ENCODE measurements around the gene ZNF516.

DNA sequence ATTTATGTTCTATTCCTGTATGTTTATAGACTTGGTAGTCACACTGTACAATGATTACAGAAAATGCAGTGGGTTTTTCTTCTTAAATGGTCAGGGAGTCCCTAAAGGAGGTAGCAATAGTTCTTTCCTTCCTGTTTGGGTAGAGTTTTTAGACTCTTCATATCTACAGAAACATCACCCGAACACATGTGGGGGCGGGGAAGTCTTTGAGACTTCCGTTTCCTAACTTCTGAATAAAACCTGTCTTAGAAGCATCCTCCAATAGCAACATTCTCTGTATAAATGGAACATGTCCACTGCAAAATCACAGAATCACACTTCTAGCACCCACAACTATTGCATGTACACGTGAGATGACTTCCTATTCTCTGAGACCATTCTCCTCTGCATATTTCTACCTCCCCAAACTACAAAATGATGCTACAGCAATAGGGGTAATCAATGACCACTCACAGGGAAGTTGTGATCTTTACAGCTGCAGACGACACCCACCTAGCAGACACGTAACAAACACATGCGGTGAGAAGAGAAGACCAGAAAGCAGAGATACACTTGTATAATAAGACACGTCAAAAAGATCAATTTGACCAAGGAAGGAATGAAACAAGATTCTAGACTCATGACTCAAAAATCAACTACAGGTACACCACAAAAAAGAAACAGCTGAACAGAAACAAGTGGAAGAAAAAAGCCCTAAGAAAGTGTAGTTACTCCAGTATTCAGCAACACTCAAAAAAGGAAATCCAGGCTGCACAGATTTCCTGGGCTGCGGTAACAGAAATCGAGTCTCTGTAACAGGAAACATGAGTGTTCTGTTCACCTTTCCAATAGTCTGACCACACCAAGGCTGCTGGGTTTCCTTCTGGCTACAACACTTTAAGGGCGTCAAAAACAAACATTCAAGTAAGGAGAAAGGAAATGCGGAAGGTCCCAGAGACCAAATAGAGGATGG lies 120.4 kb downstream of the ZNF516 start:
- no peak for TF ChIP-seq EZH2 (IDR thresholded peaks at IDR 0.05; ENCODE audit: insufficient read depth, poor library complexity, severe bottlenecking)
- TF ChIP-seq EZH2phosphoT487 (IDR thresholded peaks at IDR 0.05; ENCODE audit: insufficient read depth, low read depth) = no peak

All from GM23248 (cell line).